ENCODE measurements around the gene KLHL10. TPM values are rescaled to one million over a fixed set of nuclear protein-coding genes. Genes with fewer than 3 reads are reported as not detected.

The KLHL10 gene
- total RNA-seq, 4 donors from 2014 or later = 0.33 to 1.6 TPM; not detected in 2

GRCh38 chr17:41796121-41796895 lies 41.3 kb upstream of the KLHL10 start:
- H3K9me3 ChIP-seq = no peaks in the 10 kb centered on the region
- H3K4me3 ChIP-seq (replicated peaks in 1 of 3) = no peak overlapping the region
- no peak overlapping the region for H3K27ac ChIP-seq
- no peaks in the 10 kb centered on the region for H3K36me3 ChIP-seq
- peaks cover 39 to 48% of the 10 kb centered on the region in 2 donors for H3K4me1 ChIP-seq
- TF ChIP-seq POLR2A (IDR thresholded peaks at IDR 0.05) (no peak), CTCF (IDR thresholded peaks at IDR 0.05) (no peak)
- intact Hi-C loops (cut with DNase I) = no loop called here
- no peak for DNase-seq
- no peaks in the 10 kb centered on the region for H3K27me3 ChIP-seq
- WGBS, 2 donors = 91 to 94% methylated on average over 9 to 10 of the region's 10 CpGs

GRCh38 chr17:41797377-41797776 lies 40.2 kb upstream of the KLHL10 start:
- peaks cover 32 to 44% of the 10 kb centered on the region in 2 donors for H3K4me1 ChIP-seq
- no peak for TF ChIP-seq POLR2A (IDR thresholded peaks at IDR 0.05)
- WGBS, 2 donors = 77 to 80% methylated on average over 3 of the region's 3 CpGs
- no peak overlapping the region for H3K4me3 ChIP-seq (replicated peaks in 1 of 3)
- DNase-seq = no peak
- intact Hi-C loops (cut with DNase I) = no loop called here
- no peak overlapping the region for H3K27ac ChIP-seq
- no peaks in the 10 kb centered on the region for H3K9me3 ChIP-seq
- no peaks in the 10 kb centered on the region for H3K36me3 ChIP-seq
- no peaks in the 10 kb centered on the region for H3K27me3 ChIP-seq

- peaks cover 14 to 24% of the 10 kb centered on the region in 2 donors for H3K4me1 ChIP-seq
- 85 to 87% methylated on average over 7 to 8 of the region's 8 CpGs for WGBS, 2 donors
- no peaks in the 10 kb centered on the region for H3K9me3 ChIP-seq
- DNase-seq = peak in 1 of 2 donors; percentile 21
- H3K36me3 ChIP-seq = no peaks in the 10 kb centered on the region
- TF ChIP-seq POLR2A (IDR thresholded peaks at IDR 0.05) (no peak), CTCF (IDR thresholded peaks at IDR 0.05) (no peak)
- H3K27ac ChIP-seq = peak overlapping the region in 1 of 3 donors; percentile 93
- no peak overlapping the region for H3K4me3 ChIP-seq (replicated peaks in 1 of 3)
- H3K27me3 ChIP-seq = no peaks in the 10 kb centered on the region
- intact Hi-C loops (cut with DNase I) = no loop called here
These were observed 38.3 kb upstream of the KLHL10 start for GRCh38 chr17:41799366-41799765.

- Histone ChIP-seq H3K27me3 (no peaks in the 10 kb centered on the region), H3K27ac (peak overlapping the region; percentile 89 to 93 (median 93)), H3K36me3 (no peaks in the 10 kb centered on the region), H3K4me3 (replicated peaks in 1 of 3) (no peak overlapping the region), H3K4me1 (peaks cover 14 to 21% of the 10 kb centered on the region in 2 donors), H3K9me3 (no peaks in the 10 kb centered on the region)
- TF ChIP-seq POLR2A (IDR thresholded peaks at IDR 0.05) (peak in 1 of 2 donors; percentile 47), CTCF (IDR thresholded peaks at IDR 0.05) (no peak)
- peak; percentile 92 to 94 for DNase-seq
- 17 to 21% methylated on average over 16 to 18 of the region's 18 CpGs for WGBS, 2 donors
- intact Hi-C loops (cut with DNase I) = no loop called here
These were observed 36.8 kb upstream of the KLHL10 start for GRCh38 chr17:41800601-41801373.

GRCh38 chr17:41801374-41802271 lies 36.0 kb upstream of the KLHL10 start:
- Histone ChIP-seq H3K27me3 (no peaks in the 10 kb centered on the region), H3K36me3 (no peaks in the 10 kb centered on the region), H3K4me1 (peaks cover 14 to 21% of the 10 kb centered on the region in 2 donors), H3K4me3 (replicated peaks in 1 of 3) (no peak overlapping the region), H3K27ac (peak overlapping the region; percentile 89 to 93 (median 93)), H3K9me3 (no peaks in the 10 kb centered on the region)
- TF ChIP-seq POLR2A (IDR thresholded peaks at IDR 0.05) (peak in 1 of 2 donors; percentile 33), CTCF (IDR thresholded peaks at IDR 0.05) (peak; percentile 91 to 100 (median 97))
- DNase-seq = peak; percentile 94
- intact Hi-C loops (cut with DNase I) = loop anchor here (2.0 kb wide), 1 partner anchor 65 kb away; no protein-coding TSS in a partner anchor
- 11 to 15% methylated on average over 10 to 12 of the region's 14 CpGs for WGBS, 2 donors
